GM18867 (cell line): ENCODE data around the gene H2BK1.

Source experiments
- ATAC-seq: cut with Tn5 transposase; IDR thresholded peaks from one replicate; pipeline ENCODE4 v1.9.1; 2021; ENCODE audit warnings: mild to moderate bottlenecking, moderate library complexity; ENCODE audit not compliant: unreplicated experiment

H2BK1 gene

GRCh38 chr7:151205730-151206129, 4.6 kb downstream of the H2BK1 start:
- no peak for ATAC-seq

GRCh38 chr7:151204383-151205032, 5.8 kb downstream of the H2BK1 start:
- ATAC-seq: no peak

- ATAC-seq: no peak
These were observed 7.5 kb downstream of the H2BK1 start for GRCh38 chr7:151202836-151203235.

GRCh38 chr7:151201751-151202150, 8.5 kb downstream of the H2BK1 start:
- no peak for ATAC-seq

GRCh38 chr7:151201344-151201743, 8.9 kb downstream of the H2BK1 start:
- ATAC-seq: no peak

- ATAC-seq: no peak
These were observed 11.1 kb downstream of the H2BK1 start for GRCh38 chr7:151198945-151199848.

- no peak for ATAC-seq
These were observed 12.4 kb downstream of the H2BK1 start for GRCh38 chr7:151197932-151198331.

- ATAC-seq: no peak
These were observed 14.5 kb downstream of the H2BK1 start for GRCh38 chr7:151195616-151196450.

- no peak for ATAC-seq
These were observed 16.1 kb downstream of the H2BK1 start for GRCh38 chr7:151194188-151194587.

GRCh38 chr7:151193203-151193978, 16.9 kb downstream of the H2BK1 start:
- ATAC-seq: no peak

GRCh38 chr7:151192002-151192539, 18.2 kb downstream of the H2BK1 start:
- ATAC-seq: no peak

GRCh38 chr7:151191544-151191943, 18.7 kb downstream of the H2BK1 start:
- no peak for ATAC-seq

GRCh38 chr7:151189038-151189437, 21.2 kb downstream of the H2BK1 start:
- ATAC-seq: no peak

- ATAC-seq: no peak
These were observed 22.1 kb downstream of the H2BK1 start for GRCh38 chr7:151188252-151188542.

GRCh38 chr7:151187409-151188251, 22.7 kb downstream of the H2BK1 start:
- no peak for ATAC-seq

- no peak for ATAC-seq
These were observed 23.5 kb downstream of the H2BK1 start, which contains the start of gene ASB10 for GRCh38 chr7:151186640-151187408. ASB10 (minus strand) TSS chr7:151187250; CDS start chr7:151187130, 120 bp downstream.

- ATAC-seq: no peak
These were observed 24.3 kb downstream of the H2BK1 start for GRCh38 chr7:151185762-151186639.

- no peak for ATAC-seq
These were observed 29.3 kb downstream of the H2BK1 start for GRCh38 chr7:151181011-151181431.
